HG03442 (cell line): ENCODE data around the gene IMMP2L.
"Not testable (repeated sequence)": the region's sequence is repeated elsewhere in the genome, so short reads cannot be mapped to it uniquely, and the experiment has no call there.

ENCODE experiments used
- ATAC-seq: cut with Tn5 transposase; IDR thresholded peaks from one replicate; pipeline ENCODE4 v1.9.1; 2021; ENCODE audit warnings: mild to moderate bottlenecking, moderate library complexity; ENCODE audit not compliant: unreplicated experiment

IMMP2L gene

DNA sequence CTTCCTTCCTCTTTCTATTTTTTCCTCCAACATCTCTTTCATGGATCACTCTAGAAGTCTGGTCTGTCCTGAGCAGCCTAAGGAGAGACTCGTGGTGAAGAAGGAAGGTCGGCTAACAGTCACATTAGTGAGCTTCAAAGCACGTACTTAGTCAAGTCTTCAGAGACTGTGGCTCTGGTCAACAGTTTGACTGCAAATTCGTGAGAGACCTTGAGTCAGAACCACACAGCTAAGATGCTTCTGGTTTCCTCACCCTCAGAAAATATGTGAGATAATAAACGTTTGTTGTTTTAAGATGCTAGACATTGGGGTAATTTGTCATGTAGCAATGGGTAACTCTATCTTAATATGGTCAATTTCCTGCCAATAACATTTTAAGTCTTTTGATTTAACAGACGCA, 597.5 kb downstream of the IMMP2L start:
- ATAC-seq: no peak

DNA sequence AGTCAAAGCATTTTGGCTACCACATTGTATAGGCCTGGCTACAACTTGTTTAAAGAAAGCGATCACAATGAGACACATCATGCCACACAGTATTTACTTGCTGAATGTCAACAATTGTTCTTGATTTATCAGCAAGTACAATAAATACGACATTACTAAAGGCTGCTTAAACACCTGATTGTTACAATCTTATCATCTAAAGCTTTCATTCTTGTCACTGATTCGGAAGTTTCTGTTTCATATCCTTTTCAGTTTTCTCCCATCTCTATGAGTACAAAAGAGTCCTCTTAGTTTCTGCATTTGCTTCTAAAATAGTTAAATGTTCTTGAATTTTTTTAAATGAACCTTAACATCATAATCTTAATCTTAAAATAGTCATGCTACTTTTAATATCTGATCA, 599.5 kb downstream of the IMMP2L start:
- ATAC-seq: no peak

DNA sequence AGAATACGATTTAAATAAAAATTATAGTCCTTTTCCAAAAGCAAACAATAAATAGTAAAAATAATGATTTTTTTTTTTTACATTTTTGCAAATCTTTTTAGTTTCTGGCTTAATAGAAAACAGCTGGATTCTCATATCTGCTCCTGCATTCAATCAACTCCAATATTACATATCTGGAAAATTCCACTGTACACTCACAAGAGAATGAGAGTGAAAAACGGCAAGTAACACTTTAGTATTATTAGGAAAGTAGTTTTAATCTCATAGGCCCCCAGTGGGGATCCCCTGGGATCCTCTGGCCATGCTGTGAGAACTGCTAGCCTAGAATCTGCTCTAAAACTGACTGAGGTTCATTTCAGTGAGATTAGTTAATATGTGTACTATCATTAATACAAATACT, 599.9 kb downstream of the IMMP2L start:
- ATAC-seq: no peak

DNA sequence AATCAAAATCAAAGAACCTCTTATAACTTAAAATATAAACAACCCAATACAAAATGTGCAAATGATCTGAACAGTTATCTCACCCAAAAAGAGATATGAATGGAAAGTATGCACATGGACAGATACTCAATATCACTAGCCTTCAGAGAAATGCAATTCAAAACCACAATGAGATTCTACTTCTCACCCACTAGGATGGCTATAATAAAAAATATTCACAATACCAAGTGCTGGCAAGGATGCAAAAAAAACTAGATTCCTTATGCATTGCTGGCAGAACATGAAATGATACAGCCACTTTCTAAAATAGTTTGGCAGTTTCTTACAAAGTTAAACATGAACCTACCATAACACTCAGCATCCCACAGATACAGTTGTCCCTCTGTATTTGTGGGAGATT, 601.5 kb downstream of the IMMP2L start:
- no peak for ATAC-seq

DNA sequence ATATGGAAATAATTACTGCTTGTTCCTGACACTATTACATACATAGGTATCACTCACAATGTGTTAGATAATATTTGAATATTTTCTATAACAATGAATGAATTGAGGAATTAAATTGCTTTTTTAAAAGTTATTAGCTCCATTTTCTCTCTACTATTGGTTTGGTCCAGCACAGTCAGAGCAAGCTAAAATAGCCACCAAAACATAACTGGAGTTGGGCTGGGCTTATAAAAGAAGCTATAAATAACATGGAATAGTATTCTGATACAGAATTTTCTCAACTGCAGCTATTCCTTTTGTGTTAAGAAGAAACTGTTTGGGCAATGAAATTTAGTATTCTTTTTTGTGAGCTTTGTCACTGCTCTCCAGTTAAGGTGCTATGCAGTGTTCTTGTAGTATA, 614.0 kb downstream of the IMMP2L start:
- ATAC-seq: no peak

DNA sequence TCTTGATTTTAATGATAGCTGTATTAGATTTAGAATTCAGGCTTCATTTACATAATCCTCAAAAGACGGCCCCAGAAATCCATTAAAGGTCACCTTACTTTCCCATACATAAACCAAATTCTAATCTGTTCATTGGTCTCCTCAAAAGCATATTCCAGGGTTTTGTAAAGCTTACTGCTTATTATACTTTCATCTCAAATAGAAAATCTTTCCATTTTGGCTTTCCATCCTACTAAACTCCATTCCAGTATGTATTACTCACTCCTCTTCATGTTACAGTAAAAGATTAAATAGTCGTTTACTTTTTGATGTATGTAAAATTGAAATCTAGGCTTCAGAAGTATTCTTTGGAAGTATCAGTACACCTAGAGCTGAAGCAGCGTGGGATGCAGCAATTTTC, 614.9 kb downstream of the IMMP2L start:
- ATAC-seq: no peak

DNA sequence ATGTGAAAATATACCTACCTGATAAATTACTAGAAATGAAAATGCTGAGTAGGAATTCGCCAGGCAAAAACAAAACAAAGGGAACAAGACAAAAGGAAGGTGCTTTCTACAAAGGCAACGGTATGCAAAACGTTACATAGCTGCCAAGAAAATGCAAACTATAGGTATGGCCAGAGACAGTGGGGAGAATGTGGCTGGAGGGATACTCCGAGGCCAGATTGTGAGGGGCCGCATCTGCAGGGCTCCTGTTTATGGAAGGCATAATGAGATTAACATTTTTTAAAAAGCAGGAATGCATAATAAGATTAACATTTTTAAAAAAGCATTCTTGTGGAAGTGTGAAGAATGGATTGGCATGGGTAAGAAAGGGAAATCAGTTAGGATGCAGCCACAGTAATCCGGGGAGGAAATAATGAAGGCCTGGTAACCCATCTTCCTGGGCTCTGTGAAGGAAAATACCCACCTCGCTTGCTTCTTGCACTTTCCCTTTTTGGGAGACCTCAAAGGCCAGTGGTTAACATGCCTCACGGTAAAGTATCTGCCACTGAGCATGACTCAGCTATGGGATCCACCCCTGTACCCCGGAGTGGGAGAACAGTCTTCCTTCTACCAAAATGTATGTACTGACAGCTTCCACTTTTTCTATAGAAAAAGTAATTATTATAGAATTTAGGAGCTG, 617.2 kb downstream of the IMMP2L start:
- ATAC-seq: no peak

DNA sequence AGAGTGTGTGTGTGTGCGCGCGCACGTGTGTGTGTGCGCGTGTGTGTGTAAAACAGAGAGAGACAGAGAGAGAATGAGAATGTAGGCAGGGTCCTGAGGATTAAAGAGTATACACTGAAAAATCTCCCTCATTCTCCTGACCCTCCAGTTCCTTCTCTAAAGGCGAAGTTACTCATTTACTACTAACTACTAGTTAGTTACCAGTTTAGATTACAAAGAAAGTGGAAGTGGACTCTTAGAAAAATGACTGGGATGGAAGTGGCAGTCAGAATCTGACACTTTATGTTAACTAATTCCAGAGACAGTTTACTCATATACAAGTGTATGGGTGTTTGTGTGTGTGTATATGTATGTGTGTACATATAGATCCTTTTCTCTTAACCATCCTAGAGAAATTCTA, 617.8 kb downstream of the IMMP2L start:
- no peak for ATAC-seq

DNA sequence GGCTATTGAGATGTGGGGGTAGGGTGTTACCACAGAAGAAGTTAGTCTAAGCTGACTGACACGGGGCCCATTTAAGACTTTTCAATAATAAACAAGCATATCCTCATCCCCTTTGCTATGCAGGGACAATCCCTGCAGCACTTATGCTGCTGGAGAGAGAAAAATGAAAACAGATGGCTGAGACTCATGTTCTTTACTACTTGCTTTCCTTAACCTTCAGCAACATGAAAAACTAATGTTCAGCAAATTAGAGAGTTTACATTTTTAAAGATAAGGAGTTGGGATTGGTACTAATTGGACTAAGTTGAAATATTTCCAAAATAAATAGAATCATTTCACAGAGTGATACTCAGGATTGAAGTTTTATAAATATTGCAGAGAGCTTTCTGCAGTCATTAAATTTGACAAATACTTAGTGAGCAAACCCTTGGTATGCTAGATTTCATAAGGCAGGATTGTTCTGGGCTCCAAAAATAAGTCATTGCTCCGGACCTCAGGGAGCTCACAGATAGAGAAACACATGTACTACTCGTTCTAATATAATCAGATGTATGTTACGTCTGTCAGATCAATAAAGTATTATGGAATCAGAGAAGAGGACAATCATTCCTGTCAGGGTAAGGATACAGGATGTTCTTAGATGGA, 618.5 kb downstream of the IMMP2L start:
- ATAC-seq: no peak

DNA sequence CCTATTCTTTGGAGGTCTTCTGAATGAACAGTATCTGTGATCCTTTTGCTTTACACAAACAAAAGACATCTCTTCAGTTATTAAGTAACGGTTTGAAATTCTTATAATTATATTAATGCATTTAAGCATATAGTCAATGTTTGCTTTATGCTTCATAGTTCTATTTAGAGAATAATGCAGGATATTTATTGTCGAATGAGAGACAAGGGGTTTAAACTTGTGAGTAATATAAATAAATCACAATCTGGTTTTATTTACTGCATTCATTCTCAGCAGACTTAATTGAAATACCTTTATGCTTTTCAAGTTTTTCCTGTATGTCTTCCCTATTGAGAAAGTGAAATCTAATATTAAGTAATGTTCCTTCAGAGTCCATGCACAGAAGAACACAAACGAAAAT, 620.9 kb downstream of the IMMP2L start:
- ATAC-seq: no peak

DNA sequence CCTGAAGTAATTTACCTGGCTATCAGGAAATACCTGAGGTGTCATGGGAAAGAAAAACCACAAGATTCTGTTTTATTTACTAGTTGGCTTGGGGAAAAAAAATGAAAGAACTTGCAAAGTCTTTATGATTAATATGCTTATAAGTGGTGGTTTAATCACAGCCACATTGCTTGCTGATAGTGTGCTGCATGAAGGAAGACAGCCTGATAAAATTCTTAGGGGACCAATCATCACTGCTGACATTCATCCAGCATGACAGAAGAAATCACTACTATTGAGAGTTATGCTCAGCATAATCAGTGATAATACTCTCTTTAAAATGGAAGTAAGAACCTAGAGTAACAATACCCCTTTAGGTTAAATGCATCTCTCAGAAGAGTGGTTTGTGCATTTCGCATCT, 621.5 kb downstream of the IMMP2L start:
- no peak for ATAC-seq

DNA sequence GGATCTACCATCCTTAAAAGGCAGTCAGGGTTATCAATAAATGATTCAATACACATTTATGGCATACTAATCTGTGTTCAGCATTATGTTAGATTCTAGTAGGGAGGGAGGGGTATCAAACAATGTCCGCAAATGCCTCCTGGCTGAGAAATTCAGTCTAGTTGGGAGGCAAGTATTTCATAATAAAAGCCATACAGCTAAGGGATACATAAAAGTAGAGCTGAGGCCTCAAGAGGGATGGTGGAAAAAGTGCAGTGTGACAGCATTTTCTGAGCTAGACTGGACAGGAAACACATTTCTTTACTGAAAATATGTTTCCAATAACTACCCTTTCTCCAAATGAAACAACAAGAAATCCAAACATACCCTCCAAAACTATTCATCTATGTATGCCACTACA, 624.1 kb downstream of the IMMP2L start:
- ATAC-seq: no peak

DNA sequence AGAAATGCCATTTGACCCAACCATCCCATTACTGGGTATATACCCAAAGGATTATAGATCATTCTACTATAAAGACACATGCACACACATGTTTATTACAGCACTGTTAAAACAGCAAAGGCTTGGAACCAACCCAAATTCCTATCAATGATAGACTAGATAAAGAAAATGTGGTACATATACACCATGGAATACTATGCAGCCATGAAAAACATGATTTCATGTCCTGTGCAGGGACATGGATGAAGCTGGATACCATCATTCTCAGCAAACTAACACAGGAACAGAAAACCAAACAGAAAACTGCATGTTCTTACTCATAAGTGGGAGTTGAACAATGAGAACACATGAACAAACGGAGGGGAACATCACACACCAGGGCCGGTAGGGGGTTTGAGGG, 625.6 kb downstream of the IMMP2L start:
- not testable (repeated sequence) for ATAC-seq

DNA sequence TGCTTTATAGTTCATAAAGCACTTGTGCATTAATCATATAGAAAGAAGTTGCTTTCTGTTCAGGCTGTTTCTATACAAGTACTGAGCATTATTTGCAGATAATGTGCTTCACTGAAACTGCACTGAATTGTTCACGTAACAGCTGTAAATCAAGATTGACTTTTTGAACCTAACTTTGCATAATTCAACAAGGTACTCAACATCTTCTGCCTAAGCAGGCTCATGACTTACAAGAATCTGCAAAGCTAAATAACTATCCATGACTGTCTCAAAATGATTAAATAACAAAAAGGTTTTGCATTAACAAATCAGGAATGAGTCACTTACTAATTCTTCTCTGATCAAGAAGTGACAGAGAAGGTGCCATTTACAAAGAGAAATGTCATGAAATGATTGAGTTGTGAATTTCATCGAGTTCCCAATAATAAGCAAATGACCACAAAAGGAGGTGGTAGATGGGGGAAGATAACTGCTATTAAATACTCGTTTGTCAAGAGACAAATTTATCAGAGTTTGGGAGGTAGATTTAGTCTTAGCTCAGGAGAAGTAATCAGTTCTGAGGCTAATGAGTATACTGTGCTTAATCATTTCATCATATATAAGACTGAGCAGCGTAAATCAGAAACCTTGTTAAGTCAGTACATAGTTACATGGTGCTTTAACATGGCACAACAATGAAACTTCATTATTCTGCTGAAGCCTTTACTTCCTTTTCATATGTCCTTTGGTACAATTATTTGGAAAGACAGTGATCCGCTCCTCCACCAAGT, 632.6 kb downstream of the IMMP2L start:
- no peak for ATAC-seq

DNA sequence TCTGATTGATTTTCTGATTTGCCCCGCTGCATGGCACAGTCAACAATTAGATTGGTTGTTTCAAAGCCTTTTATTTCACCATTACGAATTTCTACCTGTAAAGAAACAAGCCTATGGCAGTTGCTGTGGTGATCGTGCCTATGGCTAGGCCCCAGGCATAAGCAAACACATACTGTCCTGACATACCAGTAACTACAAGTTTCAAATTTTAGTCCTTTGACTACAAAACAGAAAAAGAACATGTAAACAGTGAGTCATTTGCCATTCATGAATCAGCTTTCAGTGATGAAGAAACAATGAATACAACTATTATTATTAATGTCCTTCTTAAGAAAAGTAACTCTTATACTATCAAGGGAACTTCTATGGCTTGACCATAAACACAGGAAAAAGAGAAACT, 639.4 kb downstream of the IMMP2L start:
- no peak for ATAC-seq

DNA sequence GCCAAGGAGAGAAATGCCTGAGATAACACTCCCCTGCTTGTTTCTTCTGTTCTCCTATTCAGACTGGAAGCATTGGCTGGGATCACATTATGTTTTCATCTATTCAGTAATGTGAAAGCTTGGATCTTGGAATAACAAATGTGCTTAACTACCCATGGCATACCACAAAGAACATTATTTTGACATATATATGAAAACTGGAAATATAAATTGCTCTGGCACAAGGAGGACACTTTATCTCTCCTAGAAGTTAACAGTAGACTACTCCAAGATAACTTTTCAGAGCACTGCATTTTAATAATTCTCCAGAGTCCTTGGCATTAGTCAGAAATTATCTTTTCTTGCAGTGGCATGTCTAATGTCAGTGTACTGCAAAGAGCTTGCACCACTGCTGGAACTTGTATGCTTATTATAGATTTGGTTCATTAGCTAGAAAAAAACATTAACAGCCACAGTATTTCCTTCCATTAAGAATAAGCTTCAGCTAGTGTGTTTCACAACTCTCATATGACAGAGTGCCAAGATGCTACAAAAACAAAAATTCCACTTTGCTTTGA, 640.6 kb downstream of the IMMP2L start:
- ATAC-seq: no peak

DNA sequence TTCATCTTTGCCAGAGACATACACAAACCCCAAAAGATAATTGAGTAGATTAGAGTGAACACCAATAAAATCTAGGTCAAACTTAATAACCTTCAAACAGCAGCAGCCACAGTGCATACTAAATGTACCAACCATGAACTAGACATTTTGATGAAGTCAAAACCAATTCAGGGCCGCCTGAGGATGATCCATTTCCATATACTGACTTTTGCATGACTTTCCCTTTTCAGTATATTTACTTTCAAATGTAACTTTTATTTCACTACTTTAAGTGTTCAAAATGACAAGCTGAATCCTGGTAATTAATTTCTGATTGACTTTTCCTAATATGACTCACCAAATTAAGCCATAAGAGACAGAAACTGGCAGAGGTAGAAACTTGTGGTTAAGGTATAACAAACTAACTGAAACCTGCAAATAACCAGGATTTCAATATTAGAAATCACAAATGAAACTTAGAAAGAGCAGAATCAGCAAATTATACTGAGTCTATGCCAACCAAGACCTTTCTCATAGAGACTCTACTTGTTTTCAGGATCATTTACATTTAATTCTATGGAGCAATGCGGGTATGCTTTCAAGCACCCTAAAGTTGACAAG, 643.2 kb downstream of the IMMP2L start:
- peak; percentile 85 for ATAC-seq

DNA sequence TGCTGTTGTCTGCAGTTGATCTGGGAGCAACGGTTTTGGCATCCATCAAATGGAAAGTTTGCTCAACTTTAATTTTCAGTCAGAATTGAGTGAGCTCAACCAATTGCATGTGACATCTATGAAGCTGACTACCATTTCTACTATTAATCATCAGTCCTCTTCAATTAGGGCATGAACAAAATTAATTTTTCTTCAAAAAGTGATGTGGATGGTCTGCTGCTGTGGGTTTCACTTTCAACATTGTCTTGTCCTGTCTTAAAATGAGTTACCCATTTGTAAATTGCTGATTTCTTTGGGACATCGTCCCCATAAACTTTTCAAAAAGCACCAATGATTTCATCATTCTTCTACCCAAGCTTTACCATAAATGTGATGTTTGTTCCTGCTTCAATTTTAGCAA, 648.0 kb downstream of the IMMP2L start:
- no peak for ATAC-seq

DNA sequence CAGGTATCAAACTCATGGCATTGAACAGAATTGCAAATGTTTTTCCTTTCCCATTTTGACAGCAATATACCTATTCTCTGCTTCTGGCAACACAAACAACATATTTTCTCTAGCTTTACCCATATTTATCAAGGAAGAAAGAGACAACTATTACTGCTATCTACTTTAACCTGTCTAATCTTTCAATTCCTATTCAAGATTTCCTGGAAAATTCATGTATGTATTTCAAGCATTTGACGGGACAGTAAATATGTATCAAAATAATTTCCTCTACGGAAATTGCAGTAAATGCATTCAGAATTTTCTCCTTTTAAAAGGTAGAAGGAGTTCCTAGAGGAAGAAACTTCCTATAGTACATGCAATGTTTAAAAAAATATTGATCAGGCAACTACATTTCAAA, 650.7 kb downstream of the IMMP2L start:
- no peak for ATAC-seq

DNA sequence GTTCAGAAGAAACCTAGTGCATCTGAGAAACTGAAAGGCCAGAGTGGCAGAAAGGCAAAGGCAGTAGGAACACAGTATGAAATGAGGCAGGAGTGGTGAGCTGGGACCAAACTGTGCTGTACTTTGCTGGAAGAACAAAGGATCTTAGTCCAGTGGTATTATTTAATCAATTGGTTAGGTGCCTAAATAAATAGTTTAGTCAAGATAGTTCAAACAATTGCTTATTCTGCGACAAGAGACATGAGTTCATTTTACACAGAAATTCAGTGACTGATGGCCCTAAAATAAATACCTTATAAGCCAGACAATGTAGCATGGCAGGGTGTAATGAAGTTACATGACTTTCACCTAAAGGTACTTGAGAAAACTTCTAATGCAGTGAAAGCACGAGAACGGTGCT, 653.2 kb downstream of the IMMP2L start:
- no peak for ATAC-seq

DNA sequence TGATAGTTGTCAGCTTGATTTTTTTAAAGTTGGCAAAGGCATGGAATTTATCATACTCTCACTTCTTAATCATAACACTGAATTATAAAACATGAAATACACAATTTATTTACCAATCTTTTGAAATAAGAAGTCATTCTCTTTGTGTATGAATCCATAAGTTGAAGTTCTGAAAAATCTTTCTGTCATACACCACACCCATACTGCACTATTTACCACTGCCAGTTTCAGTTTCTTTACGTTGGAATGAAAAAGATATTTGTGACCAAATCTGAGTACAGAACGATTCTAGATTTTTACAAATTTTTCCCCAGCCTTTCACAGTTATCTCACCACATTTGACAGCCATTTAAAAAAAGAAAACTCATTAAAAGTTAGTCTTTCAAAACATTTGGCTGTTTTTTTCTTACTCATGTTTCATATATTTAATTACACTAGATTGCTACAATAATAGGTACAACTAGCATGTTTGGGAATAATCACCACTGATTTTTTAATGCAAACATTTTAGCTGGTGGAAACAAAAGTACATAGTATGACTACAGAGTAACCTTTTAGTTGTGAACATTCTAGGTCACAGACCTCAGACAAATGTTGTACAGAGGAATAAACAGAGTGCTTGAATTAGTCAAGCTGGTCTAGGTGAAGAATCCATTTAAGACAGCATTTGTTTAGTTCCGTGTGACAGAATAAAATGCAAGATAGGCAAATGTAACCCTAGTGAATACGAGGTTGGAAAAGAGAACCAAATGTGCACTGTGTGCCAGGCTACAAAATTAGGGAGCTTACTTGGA, 656.3 kb downstream of the IMMP2L start:
- ATAC-seq: no peak
